ENCODE data around the gene RPS14.

RPS14 gene

GRCh38 chr5:150402901-150403342 lies 46.6 kb downstream of the RPS14 start:
- H3K36me3 ChIP-seq (replicated peaks) = peaks cover 39% of the 10 kb centered on the region
- no peaks in the 10 kb centered on the region for H3K27me3 ChIP-seq (ENCODE audit: low read depth)
- H3K4me3 ChIP-seq = no peak overlapping the region
- no peaks in the 10 kb centered on the region for H3K4me1 ChIP-seq
- no peak for DNase-seq (ENCODE audit: low spot score in 2 of 2)
- in situ Hi-C loops (cut with MboI; ENCODE audit: low sequenced_read_pairs) = no loop called here
- no peaks in the 10 kb centered on the region for H3K9me3 ChIP-seq

- Histone ChIP-seq H3K4me3 (no peak overlapping the region), H3K4me1 (no peaks in the 10 kb centered on the region), H3K36me3 (replicated peaks) (peaks cover 45% of the 10 kb centered on the region), H3K27me3 (ENCODE audit: low read depth) (no peaks in the 10 kb centered on the region), H3K9me3 (no peaks in the 10 kb centered on the region)
- in situ Hi-C loops (cut with MboI; ENCODE audit: low sequenced_read_pairs) = no loop called here
- DNase-seq (ENCODE audit: low spot score in 2 of 2) = no peak
Measured at GRCh38 chr5:150402229-150402773, 47.2 kb downstream of the RPS14 start.

GRCh38 chr5:150401376-150402228 lies 47.9 kb downstream of the RPS14 start:
- in situ Hi-C loops (cut with MboI; ENCODE audit: low sequenced_read_pairs) = no loop called here
- Histone ChIP-seq H3K9me3 (no peaks in the 10 kb centered on the region), H3K36me3 (replicated peaks) (peaks cover 49% of the 10 kb centered on the region)

GRCh38 chr5:150401076-150401375 lies 48.5 kb downstream of the RPS14 start:
- Histone ChIP-seq H3K9me3 (no peaks in the 10 kb centered on the region), H3K36me3 (replicated peaks) (peaks cover 55% of the 10 kb centered on the region), H3K4me1 (no peaks in the 10 kb centered on the region), H3K27me3 (ENCODE audit: low read depth) (no peaks in the 10 kb centered on the region), H3K4me3 (no peak overlapping the region)
- in situ Hi-C loops (cut with MboI; ENCODE audit: low sequenced_read_pairs) = no loop called here
- DNase-seq (ENCODE audit: low spot score in 2 of 2) = no peak

More at GRCh38 chr5:150401376-150402228, 47.9 kb downstream of the RPS14 start:
- Histone ChIP-seq H3K27me3 (ENCODE audit: low read depth) (no peaks in the 10 kb centered on the region), H3K4me3 (no peak overlapping the region), H3K4me1 (no peaks in the 10 kb centered on the region)
- no peak for DNase-seq (ENCODE audit: low spot score in 2 of 2)

- H3K4me1 ChIP-seq = no peaks in the 10 kb centered on the region
- in situ Hi-C loops (cut with MboI; ENCODE audit: low sequenced_read_pairs) = no loop called here
- no peak overlapping the region for H3K4me3 ChIP-seq
- no peaks in the 10 kb centered on the region for H3K27me3 ChIP-seq (ENCODE audit: low read depth)
- H3K9me3 ChIP-seq = no peaks in the 10 kb centered on the region
- DNase-seq (ENCODE audit: low spot score in 2 of 2) = no peak
- peaks cover 56% of the 10 kb centered on the region for H3K36me3 ChIP-seq (replicated peaks)
Measured at GRCh38 chr5:150400316-150401075, 49.0 kb downstream of the RPS14 start.

GRCh38 chr5:150399524-150400211 lies 49.9 kb downstream of the RPS14 start:
- in situ Hi-C loops (cut with MboI; ENCODE audit: low sequenced_read_pairs) = no loop called here
- Histone ChIP-seq H3K9me3 (no peaks in the 10 kb centered on the region), H3K36me3 (replicated peaks) (peaks cover 63% of the 10 kb centered on the region), H3K27me3 (ENCODE audit: low read depth) (no peaks in the 10 kb centered on the region), H3K4me1 (no peaks in the 10 kb centered on the region), H3K4me3 (no peak overlapping the region)
- DNase-seq (ENCODE audit: low spot score in 2 of 2) = no peak

- no peaks in the 10 kb centered on the region for H3K27me3 ChIP-seq (ENCODE audit: low read depth)
- H3K36me3 ChIP-seq (replicated peaks) = peaks cover 69% of the 10 kb centered on the region
- H3K4me3 ChIP-seq = no peak overlapping the region
- no peaks in the 10 kb centered on the region for H3K4me1 ChIP-seq
- no peak for DNase-seq (ENCODE audit: low spot score in 2 of 2)
- no peaks in the 10 kb centered on the region for H3K9me3 ChIP-seq
- in situ Hi-C loops (cut with MboI; ENCODE audit: low sequenced_read_pairs) = no loop called here
Measured at GRCh38 chr5:150398722-150399523, 50.6 kb downstream of the RPS14 start.

- H3K27me3 ChIP-seq (ENCODE audit: low read depth) = no peaks in the 10 kb centered on the region
- no peak overlapping the region for H3K4me3 ChIP-seq
- in situ Hi-C loops (cut with MboI; ENCODE audit: low sequenced_read_pairs) = no loop called here
- no peaks in the 10 kb centered on the region for H3K4me1 ChIP-seq
- H3K36me3 ChIP-seq (replicated peaks) = peaks cover 75% of the 10 kb centered on the region
- H3K9me3 ChIP-seq = no peaks in the 10 kb centered on the region
- no peak for DNase-seq (ENCODE audit: low spot score in 2 of 2)
Measured at GRCh38 chr5:150397782-150398721, 51.5 kb downstream of the RPS14 start.

- Histone ChIP-seq H3K4me3 (no peak overlapping the region), H3K4me1 (no peaks in the 10 kb centered on the region), H3K27me3 (ENCODE audit: low read depth) (no peaks in the 10 kb centered on the region), H3K36me3 (replicated peaks) (peaks cover 76% of the 10 kb centered on the region), H3K9me3 (no peaks in the 10 kb centered on the region)
- in situ Hi-C loops (cut with MboI; ENCODE audit: low sequenced_read_pairs) = no loop called here
- DNase-seq (ENCODE audit: low spot score in 2 of 2) = no peak
Measured at GRCh38 chr5:150397146-150397781, 52.3 kb downstream of the RPS14 start.

- H3K4me1 ChIP-seq = no peaks in the 10 kb centered on the region
- no peak overlapping the region for H3K4me3 ChIP-seq
- H3K36me3 ChIP-seq (replicated peaks) = peaks cover 85% of the 10 kb centered on the region
- no peaks in the 10 kb centered on the region for H3K27me3 ChIP-seq (ENCODE audit: low read depth)
- H3K9me3 ChIP-seq = no peaks in the 10 kb centered on the region
- in situ Hi-C loops (cut with MboI; ENCODE audit: low sequenced_read_pairs) = no loop called here
- no peak for DNase-seq (ENCODE audit: low spot score in 2 of 2)
Measured at GRCh38 chr5:150396267-150396666, 53.3 kb downstream of the RPS14 start.

GRCh38 chr5:150395688-150395975 lies 53.9 kb downstream of the RPS14 start:
- Histone ChIP-seq H3K9me3 (no peaks in the 10 kb centered on the region), H3K27me3 (ENCODE audit: low read depth) (no peaks in the 10 kb centered on the region), H3K4me3 (no peak overlapping the region), H3K4me1 (no peaks in the 10 kb centered on the region), H3K36me3 (replicated peaks) (peaks cover 87% of the 10 kb centered on the region)
- in situ Hi-C loops (cut with MboI; ENCODE audit: low sequenced_read_pairs) = no loop called here
- no peak for DNase-seq (ENCODE audit: low spot score in 2 of 2)

Data from HAP-1 (cell line).